T-cell (primary cell): ENCODE results near the gene HCCS. TPM values are rescaled to one million over a fixed set of nuclear protein-coding genes. Genes with fewer than 3 reads are reported as not detected.

ENCODE experiments used
- ATAC-seq, 4 experiments: fragments of 200-7000 bp in 3 of 4; fragments of 150-1000 bp in 1 of 4; cut with Tn5 transposase; replicated peaks in 1 of 4; 1 replicate in 3 of 4; 2 replicates in 1 of 4; pipeline ENCODE4 v1.10.0; 2021; ENCODE audit warnings: moderate library complexity in 3 of 4, mild to moderate bottlenecking in 2 of 4, moderate number of reproducible peaks in 1 of 4
- CTCF ChIA-PET, 2 donors: fragments of 300-600 bp; sonication (Branson Sonifier 250); formaldehyde crosslinking; loops; one replicate each; lab custom pipeline; 2022; ENCODE audit warnings: antibody characterized with exemption in 2 of 2; lab: Charles Lee
- POLR2A ChIA-PET, 2 donors: fragments of 300-600 bp; sonication (Branson Sonifier 250); formaldehyde crosslinking; loops; one replicate each; lab custom pipeline; 2022; ENCODE audit warnings: antibody characterized with exemption in 2 of 2; lab: Charles Lee
- DNase-seq, 35 experiments: peaks; one replicate each; pipeline versions ENCODE4 v3.0.0 to v3.0.0-alpha.2; 2013 to 2023
- H3K27ac ChIP-seq: one replicate; pipeline ENCODE4 v1.5.1; 2013; ENCODE audit warnings: low read length
- H3K27me3 ChIP-seq, 2 experiments: replicated peaks in 1 of 2; 1 replicate in 1 of 2; 2 replicates in 1 of 2; pipeline versions ENCODE4 v1.6.1 to v1.7.0; 2013; ENCODE audit warnings: low read length in 1 of 2, mixed read lengths in 1 of 2; ENCODE audit not compliant: control insufficient read depth in 2 of 2, insufficient read depth in 2 of 2; ENCODE audit errors: extremely low read depth in 1 of 2
- H3K36me3 ChIP-seq, 2 donors: 1 replicate in 1 of 2; 2 replicates in 1 of 2; pipeline versions ENCODE4 v1.6.1 to v1.7.0; 2013; ENCODE audit warnings: low read length in 1 of 2; ENCODE audit not compliant: control insufficient read depth in 2 of 2, insufficient read depth in 1 of 2; ENCODE audit errors: extremely low read depth in 1 of 2
- H3K4me1 ChIP-seq, 2 experiments: 1 replicate in 1 of 2; 2 replicates in 1 of 2; pipeline versions ENCODE4 v1.6.1 to v1.7.0; 2013; ENCODE audit warnings: low read length in 2 of 2, mixed read lengths in 1 of 2; ENCODE audit not compliant: insufficient read depth in 2 of 2, control insufficient read depth in 1 of 2; ENCODE audit errors: extremely low read depth in 1 of 2
- H3K4me3 ChIP-seq, 2 donors: 1 replicate in 1 of 2; 2 replicates in 1 of 2; pipeline versions ENCODE4 v1.5.1 to v1.7.0; 2013; ENCODE audit warnings: mild to moderate bottlenecking in 2 of 2, low read length in 1 of 2, moderate library complexity in 1 of 2; ENCODE audit not compliant: control insufficient read depth in 1 of 2; ENCODE audit errors: extremely low read depth in 1 of 2
- H3K9me3 ChIP-seq: 2 replicates; pipeline ENCODE4 v1.7.0; 2013
- H3K27ac Mint-ChIP-seq, 2 donors: one replicate each; pipeline ENCODE4 v1.8.0; 2020 to 2021; ENCODE audit warnings: mild to moderate bottlenecking in 2 of 2, mixed read lengths in 2 of 2
- H3K27me3 Mint-ChIP-seq, 2 donors: one replicate each; pipeline ENCODE4 v1.8.0; 2021 to 2022; ENCODE audit warnings: mixed read lengths in 2 of 2
- H3K36me3 Mint-ChIP-seq: one replicate; pipeline ENCODE4 v1.8.0; 2021; ENCODE audit warnings: mixed read lengths
- H3K4me1 Mint-ChIP-seq, 3 donors: one replicate each; pipeline ENCODE4 v1.8.0; 2020 to 2022; ENCODE audit warnings: mixed read lengths in 3 of 3, mild to moderate bottlenecking in 1 of 3
- H3K4me3 Mint-ChIP-seq, 3 donors: one replicate each; pipeline ENCODE4 v1.8.0; 2020 to 2022; ENCODE audit warnings: mild to moderate bottlenecking in 3 of 3, mixed read lengths in 3 of 3, moderate library complexity in 3 of 3
- H3K9me3 Mint-ChIP-seq, 3 donors: one replicate each; pipeline ENCODE4 v1.8.0; 2020 to 2022; ENCODE audit warnings: mixed read lengths in 3 of 3
- WGBS: methylation state at CpG from one replicate; pipeline ENCODE4 v1.1.5; 2013; ENCODE audit warnings: missing lambda C conversion rate; ENCODE audit not compliant: insufficient coverage; 5-methylcytosine and 5-hydroxymethylcytosine counted together
- total RNA-seq, 35 experiments: library from RNA in 6 of 35; stranded (reverse) in 6 of 35; fragments of 120-200 nt in 1 of 35; gene quantifications; one replicate each; pipeline versions ENCODE4 v1.2.1 to v1.2.4 and lab custom pipeline; 2013 to 2026

HCCS gene
- total RNA-seq, 5 donors from 2014 or later (not counting 1 experiment from before 2014, with no cell fraction given), result 7.1 to 17.0 (median 15.3) TPM

DNA sequence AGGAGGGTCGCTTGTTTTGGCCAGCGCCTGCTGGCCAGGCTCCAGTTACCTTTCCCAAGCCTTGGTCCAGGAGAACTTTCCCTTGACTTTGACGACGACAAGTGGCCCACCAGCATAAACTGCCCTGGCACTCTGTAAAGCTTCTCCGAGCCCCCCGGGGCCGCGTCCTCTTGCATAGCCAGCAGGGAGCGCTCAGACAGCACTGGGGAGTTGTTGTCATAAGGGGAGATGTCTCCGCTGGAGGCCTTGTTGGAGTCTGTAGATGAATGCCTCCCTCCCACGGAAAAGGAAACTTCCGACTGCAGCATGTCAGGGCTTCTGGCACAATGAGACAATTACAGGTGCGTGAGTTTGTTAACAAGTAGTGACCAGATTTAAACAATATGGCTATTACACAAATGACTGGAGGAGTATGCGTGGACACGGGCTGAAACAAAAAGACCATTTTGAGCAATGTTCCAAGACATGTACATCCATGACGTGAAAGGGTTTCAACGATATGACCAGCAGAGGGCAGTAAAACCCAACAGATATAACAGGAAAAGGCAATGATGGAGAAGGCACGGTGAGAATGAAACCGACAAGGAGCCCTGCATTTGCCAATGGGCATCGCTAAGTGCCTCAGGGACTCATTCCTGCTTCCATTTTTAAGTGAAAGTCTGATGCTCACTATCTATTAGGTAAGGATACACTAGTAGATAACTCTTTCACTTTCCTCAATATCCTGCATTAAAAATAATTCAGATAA, 33.0 kb downstream of the HCCS start:
- Mint-ChIP-seq H3K27ac (no peak overlapping the region), H3K27me3 (peaks cover 2 to 13% of the 10 kb centered on the region in 2 donors), H3K36me3 (no peaks in the 10 kb centered on the region), H3K4me1 (peaks cover 2 to 6% (median 5%) of the 10 kb centered on the region in 3 donors), H3K4me3 (no peak overlapping the region), H3K9me3 (no peaks in the 10 kb centered on the region)
- 20% methylated on average over 4 of the region's 20 CpGs for WGBS
- Histone ChIP-seq H3K9me3 (no peaks in the 10 kb centered on the region), H3K27ac (no peak overlapping the region), H3K4me1 (peaks cover 0 to 4% of the 10 kb centered on the region in 2 experiments), H3K4me3 (no peak overlapping the region), H3K36me3 (no peaks in the 10 kb centered on the region), H3K27me3 (peaks cover 0 to 5% of the 10 kb centered on the region in 2 experiments)
- CTCF ChIA-PET, result interaction anchor here in 1 of 2 donors (0.7 to 1.5 kb wide), 3 partner anchors 18 to 954 kb away, joined by 3 to 4 read pairs (median 3); no protein-coding TSS in a partner anchor
- ATAC-seq, result peak; percentile 49 to 72 (median 62)
- POLR2A ChIA-PET, result no interaction called here
- peak in 25 of 35 experiments; percentile 0 to 77 (median 25) for DNase-seq

DNA sequence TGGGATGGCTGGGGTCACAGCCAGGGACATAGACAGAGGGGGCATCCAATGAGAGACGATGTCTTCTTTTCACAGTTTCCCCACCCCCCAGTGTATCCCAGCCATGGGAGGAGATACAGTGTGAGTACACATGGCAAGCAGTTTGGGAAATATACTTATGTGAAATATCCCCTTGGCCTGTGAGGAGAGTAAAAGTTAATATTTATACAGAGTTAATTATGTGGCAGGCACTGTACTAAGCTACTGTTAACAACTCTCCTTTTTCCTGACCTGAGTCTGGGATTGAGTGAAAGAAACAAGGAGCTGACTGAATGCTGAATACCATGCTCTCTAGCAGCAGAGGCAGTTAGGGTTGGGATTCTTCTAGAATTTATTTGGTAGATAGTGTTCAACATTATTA, 35.3 kb downstream of the HCCS start:
- H3K9me3 ChIP-seq, result no peaks in the 10 kb centered on the region

DNA sequence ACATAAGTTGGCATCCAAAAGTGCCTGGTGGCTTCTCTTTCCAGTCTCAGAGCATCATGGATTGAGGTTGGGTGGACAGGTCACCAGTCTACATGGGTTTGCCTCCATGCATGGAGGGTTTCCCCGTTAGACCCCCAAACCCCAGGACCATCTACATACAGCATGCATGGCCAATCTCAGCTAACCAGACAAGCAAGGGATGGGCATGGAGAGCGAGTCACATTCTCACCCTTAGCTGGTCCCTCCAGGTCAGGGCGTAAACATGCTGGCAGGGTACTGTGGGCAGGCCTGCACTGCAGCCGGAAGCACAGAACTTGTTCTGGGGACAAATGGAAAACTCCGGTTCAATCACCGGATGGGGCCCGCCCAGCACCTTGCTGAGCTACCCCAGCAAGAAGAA, 37.3 kb downstream of the HCCS start:
- Histone ChIP-seq H3K4me1 (peaks cover 0 to 4% of the 10 kb centered on the region in 2 experiments), H3K36me3 (no peaks in the 10 kb centered on the region), H3K4me3 (no peak overlapping the region), H3K27me3 (peaks cover 0 to 7% of the 10 kb centered on the region in 2 experiments), H3K9me3 (no peaks in the 10 kb centered on the region), H3K27ac (no peak overlapping the region)
- H3K4me1 Mint-ChIP-seq, result peaks cover 2 to 6% (median 5%) of the 10 kb centered on the region in 3 donors
- CTCF ChIA-PET, result interaction anchor here (0.5 to 1.2 kb wide), 3 partner anchors 12 to 963 kb away, joined by 3 to 6 read pairs (median 3); no protein-coding TSS in a partner anchor
- H3K27ac Mint-ChIP-seq, result no peak overlapping the region
- no peaks in the 10 kb centered on the region for H3K9me3 Mint-ChIP-seq
- no peak for DNase-seq
- 88% methylated on average over 3 of the region's 7 CpGs for WGBS
- no peak for ATAC-seq
- H3K4me3 Mint-ChIP-seq, result no peak overlapping the region
- no peaks in the 10 kb centered on the region for H3K36me3 Mint-ChIP-seq
- POLR2A ChIA-PET, result no interaction called here
- peaks cover 2 to 24% of the 10 kb centered on the region in 2 donors for H3K27me3 Mint-ChIP-seq

More for the DNA sequence above, 35.3 kb downstream of the HCCS start:
- peaks cover 2 to 6% (median 5%) of the 10 kb centered on the region in 3 donors for H3K4me1 Mint-ChIP-seq
- Histone ChIP-seq H3K4me1 (peaks cover 0 to 4% of the 10 kb centered on the region in 2 experiments), H3K27ac (no peak overlapping the region), H3K27me3 (peaks cover 0 to 7% of the 10 kb centered on the region in 2 experiments), H3K4me3 (no peak overlapping the region), H3K36me3 (no peaks in the 10 kb centered on the region)
- WGBS, result no CpG with 5 or more reads among the region's 1 CpG
- H3K4me3 Mint-ChIP-seq, result no peak overlapping the region
- H3K9me3 Mint-ChIP-seq, result no peaks in the 10 kb centered on the region
- ATAC-seq (no peak), DNase-seq (no peak)
- ChIA-PET CTCF (interaction anchor here in 1 of 2 donors (0.8 kb wide), 1 partner anchor 958 kb away, joined by 3 read pairs; no protein-coding TSS in a partner anchor), POLR2A (no interaction called here)
- no peaks in the 10 kb centered on the region for H3K36me3 Mint-ChIP-seq
- H3K27ac Mint-ChIP-seq, result no peak overlapping the region
- peaks cover 2 to 16% of the 10 kb centered on the region in 2 donors for H3K27me3 Mint-ChIP-seq

DNA sequence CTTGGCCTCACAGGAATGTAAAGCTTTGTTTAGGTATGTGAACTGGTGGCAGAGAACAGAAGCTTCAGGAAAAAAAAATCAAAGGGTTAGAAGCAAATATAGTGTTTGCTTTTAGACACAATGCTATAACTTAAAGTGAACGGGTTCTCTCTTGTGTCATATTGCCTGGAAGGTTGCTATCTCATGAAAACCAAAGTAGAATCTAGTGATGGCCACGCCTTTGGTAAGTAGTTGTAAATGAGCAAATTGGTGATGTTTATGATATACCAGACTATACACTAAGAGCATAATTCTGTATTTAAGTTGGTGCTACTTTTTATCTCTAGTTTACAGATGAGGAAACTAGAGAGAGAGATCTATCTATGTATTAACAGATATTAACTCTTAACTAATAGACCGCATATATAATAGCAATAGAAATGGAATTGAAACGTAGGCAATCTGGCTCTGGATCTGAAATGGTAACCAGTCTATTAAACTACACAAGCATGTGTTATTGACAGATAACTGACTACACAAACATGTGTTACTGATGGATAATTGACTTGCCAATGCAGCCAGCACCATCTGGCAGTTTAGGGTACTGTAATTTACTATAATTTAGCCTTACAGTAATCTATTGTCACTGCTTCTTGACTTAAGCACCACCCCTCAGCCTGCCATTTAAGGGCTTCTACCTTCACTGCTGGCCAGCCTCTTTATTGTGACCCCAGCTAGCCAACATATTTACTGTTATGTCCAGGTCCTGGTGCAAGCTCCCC, 40.8 kb downstream of the HCCS start:
- H3K4me3 Mint-ChIP-seq, result no peak overlapping the region
- no peaks in the 10 kb centered on the region for H3K4me1 Mint-ChIP-seq
- Histone ChIP-seq H3K4me3 (no peak overlapping the region), H3K27me3 (peaks cover 0 to 2% of the 10 kb centered on the region in 2 experiments), H3K27ac (no peak overlapping the region), H3K4me1 (no peaks in the 10 kb centered on the region), H3K36me3 (no peaks in the 10 kb centered on the region), H3K9me3 (no peaks in the 10 kb centered on the region)
- no peak for ATAC-seq
- no peak overlapping the region for H3K27ac Mint-ChIP-seq
- H3K9me3 Mint-ChIP-seq, result no peaks in the 10 kb centered on the region
- no CpG with 5 or more reads among the region's 4 CpGs for WGBS
- CTCF ChIA-PET, result no interaction called here
- DNase-seq, result no peak
- H3K36me3 Mint-ChIP-seq, result no peaks in the 10 kb centered on the region
- peaks cover 2 to 23% of the 10 kb centered on the region in 2 donors for H3K27me3 Mint-ChIP-seq
- POLR2A ChIA-PET, result no interaction called here

DNA sequence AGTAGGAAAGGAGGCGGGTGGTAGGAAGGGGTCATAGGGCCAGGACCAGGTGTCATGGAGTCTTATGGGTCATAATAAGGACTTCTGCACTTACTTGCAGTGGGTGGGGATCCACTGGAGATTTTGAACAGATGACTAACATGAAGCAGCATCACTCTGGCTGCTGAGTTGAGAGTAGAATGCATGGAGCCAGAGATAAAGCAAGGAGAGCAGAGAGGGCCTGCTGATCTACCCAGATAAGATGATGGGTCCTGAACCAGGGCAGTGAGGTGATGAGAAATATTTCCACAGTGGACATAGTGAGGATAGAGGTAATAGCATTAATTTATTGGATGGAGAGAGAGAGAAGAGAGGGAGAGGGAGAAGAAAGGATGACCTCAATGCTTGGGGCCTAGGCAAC, 48.0 kb downstream of the HCCS start:
- Histone ChIP-seq H3K4me3 (no peak overlapping the region), H3K27ac (no peak overlapping the region), H3K36me3 (no peaks in the 10 kb centered on the region), H3K9me3 (no peaks in the 10 kb centered on the region), H3K4me1 (no peaks in the 10 kb centered on the region), H3K27me3 (no peaks in the 10 kb centered on the region)
- CTCF ChIA-PET, result no interaction called here
- POLR2A ChIA-PET, result no interaction called here
- Mint-ChIP-seq H3K36me3 (no peaks in the 10 kb centered on the region), H3K27ac (no peak overlapping the region), H3K4me3 (no peak overlapping the region), H3K9me3 (no peaks in the 10 kb centered on the region), H3K27me3 (peaks cover under 1 to 11% of the 10 kb centered on the region in 2 donors), H3K4me1 (no peaks in the 10 kb centered on the region)
- DNase-seq, result no peak
- ATAC-seq, result no peak
- no CpG with 5 or more reads among the region's 1 CpG for WGBS

DNA sequence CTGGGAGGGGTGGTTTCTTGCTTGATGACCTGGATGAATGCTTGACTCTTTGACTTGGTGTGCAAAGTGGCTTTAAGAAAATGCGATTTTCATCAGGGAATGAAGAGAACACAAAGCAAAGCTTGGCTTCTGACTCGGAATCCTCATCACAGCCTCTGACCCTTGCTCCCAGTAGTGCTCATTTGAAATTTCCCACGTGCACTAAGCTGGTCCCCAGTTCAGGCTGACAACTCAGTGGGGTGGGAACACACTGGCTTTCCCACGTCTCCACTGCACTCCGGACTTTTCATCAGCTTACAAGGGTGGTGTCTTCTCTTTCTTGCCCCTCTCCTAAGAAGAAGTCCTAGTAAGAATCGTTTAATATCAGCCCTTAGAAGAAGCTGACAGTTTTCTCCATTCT, 53.3 kb downstream of the HCCS start:
- POLR2A ChIA-PET, result no interaction called here
- Histone ChIP-seq H3K4me1 (no peaks in the 10 kb centered on the region), H3K27me3 (no peaks in the 10 kb centered on the region), H3K27ac (no peak overlapping the region), H3K36me3 (no peaks in the 10 kb centered on the region), H3K4me3 (no peak overlapping the region), H3K9me3 (no peaks in the 10 kb centered on the region)
- Mint-ChIP-seq H3K9me3 (no peaks in the 10 kb centered on the region), H3K27ac (no peak overlapping the region), H3K27me3 (peaks cover 0 to 17% of the 10 kb centered on the region in 2 donors), H3K36me3 (no peaks in the 10 kb centered on the region), H3K4me1 (no peaks in the 10 kb centered on the region), H3K4me3 (no peak overlapping the region)
- 60% methylated on average over 2 of the region's 6 CpGs for WGBS
- CTCF ChIA-PET, result no interaction called here
- DNase-seq, result no peak
- no peak for ATAC-seq
